Endodermal cell (in vitro differentiated cells): ENCODE results near the gene GNB1L. TPM values are rescaled to one million over a fixed set of nuclear protein-coding genes. Genes with fewer than 3 reads are reported as not detected.

Experiments used
- DNase-seq: peaks from one replicate; pipeline ENCODE4 v3.0.0-alpha.2; 2017
- H3K27ac ChIP-seq: 2 replicates; pipeline ENCODE4 v1.5.1; 2013; ENCODE audit warnings: mild to moderate bottlenecking, low read depth, low read length, moderate library complexity
- H3K27me3 ChIP-seq: 2 replicates; pipeline ENCODE4 v1.6.1; 2013; ENCODE audit warnings: mild to moderate bottlenecking, low read length, moderate library complexity; ENCODE audit not compliant: insufficient read depth, control insufficient read depth, poor library complexity, severe bottlenecking
- H3K36me3 ChIP-seq: 2 replicates; pipeline ENCODE4 v1.7.0; 2013; ENCODE audit warnings: mild to moderate bottlenecking, low read length, moderate library complexity; ENCODE audit not compliant: control insufficient read depth, insufficient read depth
- H3K4me1 ChIP-seq: one replicate; pipeline ENCODE4 v1.7.0; 2013; ENCODE audit warnings: low read length; ENCODE audit not compliant: control insufficient read depth, insufficient read depth
- H3K4me3 ChIP-seq: 2 replicates; pipeline ENCODE4 v1.5.1; 2013; ENCODE audit warnings: mild to moderate bottlenecking, low read length, moderate library complexity
- H3K9ac ChIP-seq: 2 replicates; pipeline ENCODE4 v1.6.1; 2013; ENCODE audit warnings: mild to moderate bottlenecking, low read length, moderate library complexity; ENCODE audit not compliant: poor library complexity, severe bottlenecking; ENCODE audit errors: extremely low read depth
- H3K9me3 ChIP-seq: 2 replicates; pipeline ENCODE4 v1.6.1; 2013; ENCODE audit warnings: mild to moderate bottlenecking, low read length, moderate library complexity; ENCODE audit not compliant: control insufficient read depth
- H3K27ac Mint-ChIP-seq: 2 replicates; pipeline ENCODE4 v1.8.0; 2020; ENCODE audit warnings: mixed read lengths
- H3K27me3 Mint-ChIP-seq: 2 replicates; pipeline ENCODE4 v1.8.0; 2021; ENCODE audit warnings: mild to moderate bottlenecking, mixed read lengths; ENCODE audit not compliant: insufficient read depth
- H3K36me3 Mint-ChIP-seq: 2 replicates; pipeline ENCODE4 v1.8.0; 2020; ENCODE audit warnings: low read depth, mixed read lengths
- H3K4me1 Mint-ChIP-seq: 2 replicates; pipeline ENCODE4 v1.8.0; 2020; ENCODE audit warnings: mixed read lengths
- H3K4me3 Mint-ChIP-seq: 2 replicates; pipeline ENCODE4 v1.8.0; 2020; ENCODE audit warnings: mild to moderate bottlenecking, moderate library complexity, mixed read lengths
- H3K9me3 Mint-ChIP-seq: 2 replicates; pipeline ENCODE4 v1.8.0; 2020; ENCODE audit warnings: mild to moderate bottlenecking, mixed read lengths
- CTCF ChIP-seq: fragments of 200-600 bp; sonication (generic); conservative IDR thresholded peaks from 2 replicates; pipeline ENCODE4 v1.5.0; 2021; ENCODE audit warnings: antibody characterized with exemption, mild to moderate bottlenecking
- WGBS, 2 experiments: methylation state at CpG; one replicate each; pipeline versions ENCODE4 v1.1.5 to v1.1.7; 2013; ENCODE audit warnings: missing lambda C conversion rate in 2 of 2, mixed read lengths in 1 of 2; ENCODE audit not compliant: insufficient coverage in 1 of 2, insufficient read length in 1 of 2; 5-methylcytosine and 5-hydroxymethylcytosine counted together
- total RNA-seq, 2 donors: library from RNA; stranded (reverse); fragmentation: NEBNext Ultra II Directional in 1 of 2; extraction: Animal tissue kit (Norgen Biotek cat#: 25700) in 1 of 2; gene quantifications; 2 replicates in 1 of 2; 3 replicates in 1 of 2; pipeline ENCODE4 v1.2.1, GENCODE V29; 2021

The GNB1L gene
- total RNA-seq, 2 donors from 2014 or later = 9.5 to 12.2 TPM

DNA sequence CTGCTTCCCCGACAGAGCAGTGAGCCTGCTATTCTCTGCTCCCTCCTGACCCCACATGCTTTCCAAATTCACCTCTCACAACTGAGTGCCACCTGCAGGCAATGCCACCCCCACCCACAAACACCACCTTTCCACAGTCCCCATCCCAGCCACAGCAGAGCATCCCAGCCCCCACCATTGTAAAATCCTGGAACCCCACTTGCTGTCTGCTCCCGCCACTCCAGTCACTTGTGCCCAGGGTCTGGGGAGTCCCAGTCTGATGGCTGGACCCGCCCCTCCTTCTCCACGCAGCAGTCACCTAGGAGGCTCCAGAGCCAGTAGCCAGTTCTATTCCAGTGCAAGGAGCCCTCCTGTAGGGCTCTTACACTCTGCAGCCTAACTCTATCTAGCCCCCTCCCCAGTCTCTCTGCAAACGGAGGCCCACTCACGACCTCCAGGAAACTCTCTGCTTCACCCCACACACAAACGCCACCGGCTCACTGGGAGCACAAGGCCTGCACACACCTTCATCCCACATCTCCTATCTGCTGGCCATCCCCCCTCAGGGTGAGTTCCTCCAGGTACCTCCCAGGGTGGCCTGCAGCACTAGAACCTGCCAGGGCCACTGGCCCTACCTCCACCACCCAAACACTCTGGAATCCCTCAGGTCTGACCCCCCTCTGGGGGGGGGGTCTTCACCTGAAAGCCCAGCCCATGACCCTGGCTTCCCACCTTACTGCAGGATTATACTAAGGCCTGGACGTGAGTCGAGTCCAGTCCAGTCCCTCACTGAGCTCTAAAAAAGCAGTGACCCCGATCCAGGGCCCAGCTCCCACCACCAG, 1.4 kb downstream of the GNB1L start:
- H3K9ac ChIP-seq = peak overlapping the region; percentile 85
- no peak overlapping the region for H3K27ac ChIP-seq
- H3K9me3 Mint-ChIP-seq = no peaks in the 10 kb centered on the region
- H3K4me3 ChIP-seq = peak overlapping the region; percentile 95
- H3K9me3 ChIP-seq = no peaks in the 10 kb centered on the region
- peaks cover 5% of the 10 kb centered on the region for H3K4me1 ChIP-seq
- WGBS, 2 experiments = 68 to 70% methylated on average over 4 to 11 of the region's 11 CpGs
- DNase-seq = no peak
- H3K4me1 Mint-ChIP-seq = peaks cover 38% of the 10 kb centered on the region
- H3K36me3 Mint-ChIP-seq = peaks cover 22% of the 10 kb centered on the region
- H3K27me3 ChIP-seq = no peaks in the 10 kb centered on the region
- no peak for TF ChIP-seq CTCF
- H3K27me3 Mint-ChIP-seq = no peaks in the 10 kb centered on the region
- peak overlapping the region; percentile 96 for H3K4me3 Mint-ChIP-seq
- peak overlapping the region; percentile 93 for H3K27ac Mint-ChIP-seq
- peaks cover 23% of the 10 kb centered on the region for H3K36me3 ChIP-seq

DNA sequence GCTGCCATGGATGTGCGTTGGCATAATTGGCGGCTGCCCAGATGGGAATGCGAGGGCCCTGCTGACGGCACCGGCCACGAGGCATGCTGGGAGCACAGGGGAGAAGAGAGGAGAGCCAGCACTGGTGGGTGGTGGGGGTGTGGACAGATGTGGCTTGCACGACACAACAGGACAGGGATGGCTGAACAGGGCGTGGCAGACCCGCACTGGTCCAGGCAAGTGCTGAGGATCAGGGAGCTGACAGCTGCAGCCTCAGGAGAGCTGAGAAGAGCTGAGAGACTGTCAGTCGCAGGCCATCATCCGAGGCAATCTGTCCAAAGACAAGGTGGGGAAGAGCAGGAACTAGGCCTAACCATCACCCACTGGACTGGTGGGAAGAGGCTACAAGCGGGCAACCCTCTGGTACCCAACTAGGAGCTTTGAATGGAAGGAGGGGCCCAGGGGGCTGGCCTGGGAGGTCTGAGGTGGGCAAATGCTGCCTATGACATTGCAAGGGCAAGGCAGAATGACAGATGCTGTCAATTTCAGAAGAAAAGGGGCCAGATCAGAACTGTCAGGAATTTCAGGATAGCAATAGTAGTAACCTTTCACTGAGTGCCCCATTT, 2.4 kb downstream of the GNB1L start:
- Histone ChIP-seq H3K4me1 (peaks cover 5% of the 10 kb centered on the region), H3K36me3 (peaks cover 28% of the 10 kb centered on the region), H3K4me3 (peak overlapping the region; percentile 95), H3K9me3 (peaks cover 6% of the 10 kb centered on the region), H3K9ac (no peak overlapping the region), H3K27me3 (no peaks in the 10 kb centered on the region), H3K27ac (no peak overlapping the region)
- Mint-ChIP-seq H3K27ac (no peak overlapping the region), H3K4me1 (peaks cover 38% of the 10 kb centered on the region), H3K36me3 (peaks cover 27% of the 10 kb centered on the region), H3K9me3 (peaks cover 2% of the 10 kb centered on the region), H3K27me3 (no peaks in the 10 kb centered on the region), H3K4me3 (peak overlapping the region; percentile 96)
- 91 to 94% methylated on average over 6 to 12 of the region's 12 CpGs for WGBS, 2 experiments
- DNase-seq = peak; percentile 10
- TF ChIP-seq CTCF = no peak

- DNase-seq = no peak
- Histone ChIP-seq H3K9me3 (peaks cover 10% of the 10 kb centered on the region), H3K9ac (no peak overlapping the region), H3K27ac (no peak overlapping the region), H3K36me3 (peaks cover 34% of the 10 kb centered on the region), H3K4me1 (peaks cover 5% of the 10 kb centered on the region), H3K4me3 (no peak overlapping the region), H3K27me3 (no peaks in the 10 kb centered on the region)
- H3K27ac Mint-ChIP-seq = no peak overlapping the region
- peaks cover 38% of the 10 kb centered on the region for H3K4me1 Mint-ChIP-seq
- peaks cover 30% of the 10 kb centered on the region for H3K36me3 Mint-ChIP-seq
- WGBS, 2 experiments = 92 to 93% methylated on average over 12 to 21 of the region's 21 CpGs
- H3K4me3 Mint-ChIP-seq = no peak overlapping the region
- no peaks in the 10 kb centered on the region for H3K27me3 Mint-ChIP-seq
- no peak for TF ChIP-seq CTCF
- H3K9me3 Mint-ChIP-seq = peaks cover 3% of the 10 kb centered on the region
Observed at GRCh38 chr22:19851291-19852176, 3.1 kb downstream of the GNB1L start.
